Endothelial cell of umbilical vein (primary cell): ENCODE results near the gene SPATA32. TPM values are rescaled to one million over a fixed set of nuclear protein-coding genes. Genes with fewer than 3 reads are reported as not detected.

Source experiments
- BruUV-seq: library from RNA; stranded (reverse); fragments of 400-500 nt; replicated peaks from 2 replicates; lab custom pipeline; 2021; lab: Mats Ljungman, UMichigan
- CTCF ChIA-PET: fragments of 300-600, 350-600 bp; sonication (Branson Sonifier 250); formaldehyde crosslinking; loops from one replicate; lab custom pipeline; 2021; ENCODE audit warnings: antibody characterized with exemption, inconsistent platforms; lab: Charles Lee
- POLR2A ChIA-PET: fragments of 300-600, 350-600 bp; sonication (Branson Sonifier 250); formaldehyde crosslinking; loops from one replicate; lab custom pipeline; 2021; ENCODE audit warnings: antibody characterized with exemption, inconsistent platforms; lab: Charles Lee
- DNase-seq: peaks from one replicate; pipeline ENCODE4 v3.0.0-alpha.2; 2011; ENCODE audit warnings: low read depth, low spot score
- FAIRE-seq: peaks from 2 replicates; lab custom pipeline; 2011; peaks lifted over from hg19 to GRCh38; lab: Jason Lieb, UNC
- H2AFZ ChIP-seq: 2 replicates; pipeline ENCODE4 v1.6.0; 2012; ENCODE audit warnings: low read depth, low read length, control low read depth, inconsistent platforms
- H3K27ac ChIP-seq: 2 replicates; pipeline ENCODE4 v1.5.1; 2011; ENCODE audit warnings: low read depth, mild to moderate bottlenecking, control low read depth, low read length, moderate library complexity; ENCODE audit not compliant: insufficient read depth
- H3K27me3 ChIP-seq, 2 experiments: 2 replicates each; pipeline versions ENCODE4 v1.6.0 to v1.6.1; 2011; ENCODE audit warnings: low read length in 2 of 2, mixed read lengths in 1 of 2; ENCODE audit not compliant: control insufficient read depth in 2 of 2, insufficient read depth in 2 of 2
- H3K36me3 ChIP-seq, 2 experiments: 2 replicates in 1 of 2; 3 replicates in 1 of 2; pipeline ENCODE4 v1.5.1; 2011; ENCODE audit warnings: low read length in 2 of 2, mild to moderate bottlenecking in 1 of 2, moderate library complexity in 1 of 2; ENCODE audit not compliant: control insufficient read depth in 2 of 2, insufficient read depth in 2 of 2; ENCODE audit errors: extremely low read depth in 1 of 2
- H3K4me1 ChIP-seq: 3 replicates; pipeline ENCODE4 v1.5.1; 2011; ENCODE audit warnings: mild to moderate bottlenecking, low read length; ENCODE audit not compliant: control insufficient read depth, insufficient read depth; ENCODE audit errors: extremely low read depth
- H3K4me2 ChIP-seq: 2 replicates; pipeline ENCODE4 v1.6.1; 2011; ENCODE audit warnings: low read length, control low read depth, mixed read lengths; ENCODE audit not compliant: insufficient read depth
- H3K4me3 ChIP-seq, 3 experiments: fragments of 200-600 bp in 1 of 3; sonication (generic), shearing (Covaris generic) in 1 of 3; replicated peaks in 1 of 3; 2 replicates each; pipeline ENCODE4 v1.5.1; 2011 to 2016; ENCODE audit warnings: control low read depth in 3 of 3, low read length in 3 of 3, mild to moderate bottlenecking in 2 of 3, inconsistent platforms in 1 of 3, low read depth in 1 of 3, moderate library complexity in 1 of 3; ENCODE audit not compliant: insufficient read depth in 1 of 3
- H3K79me2 ChIP-seq: 2 replicates; pipeline ENCODE4 v1.6.0; 2012; ENCODE audit warnings: low read length, inconsistent platforms; ENCODE audit not compliant: control insufficient read depth, insufficient read depth
- H3K9ac ChIP-seq: replicated peaks from 2 replicates; pipeline ENCODE3; 2011; ENCODE audit warnings: low read length, control low read depth; ENCODE audit not compliant: insufficient read depth; ENCODE audit errors: extremely low read depth
- H3K9me1 ChIP-seq: replicated peaks from 3 replicates; pipeline ENCODE4 v1.6.0; 2011; ENCODE audit warnings: mild to moderate bottlenecking, low read length; ENCODE audit not compliant: control insufficient read depth, insufficient read depth; ENCODE audit errors: extremely low read depth
- H3K9me3 ChIP-seq: replicated peaks from 2 replicates; pipeline ENCODE4 v1.5.1; 2012; ENCODE audit warnings: low read length, inconsistent platforms; ENCODE audit not compliant: control insufficient read depth, insufficient read depth
- H4K20me1 ChIP-seq: replicated peaks from 2 replicates; pipeline ENCODE3; 2011; ENCODE audit warnings: mild to moderate bottlenecking, low read length; ENCODE audit not compliant: control insufficient read depth, insufficient read depth; ENCODE audit errors: extremely low read depth
- EZH2 ChIP-seq: IDR thresholded peaks from 2 replicates; pipeline ENCODE4 v1.6.1; 2012; ENCODE audit warnings: borderline replicate concordance, low read depth, mild to moderate bottlenecking, moderate library complexity, low read length, inconsistent platforms; ENCODE audit not compliant: severe bottlenecking
- FOS ChIP-seq: IDR thresholded peaks from 2 replicates; pipeline ENCODE4 v1.6.1; 2011; ENCODE audit warnings: mild to moderate bottlenecking, low read length, moderate library complexity, borderline replicate concordance; ENCODE audit not compliant: insufficient read depth
- GATA2 ChIP-seq: IDR thresholded peaks from 2 replicates; pipeline ENCODE4 v1.7.0; 2011; ENCODE audit warnings: low read depth, mild to moderate bottlenecking, moderate library complexity, mixed read lengths, low read length; ENCODE audit not compliant: insufficient read length, insufficient read depth
- JUN ChIP-seq: IDR thresholded peaks from 2 replicates; pipeline ENCODE4 v1.6.1; 2011; ENCODE audit warnings: borderline replicate concordance, low read depth; ENCODE audit not compliant: insufficient read length, insufficient read depth
- MYC ChIP-seq: IDR thresholded peaks from one replicate; pipeline ENCODE4 v1.6.1; 2011; ENCODE audit warnings: mild to moderate bottlenecking, low read depth, low read length
- POLR2A ChIP-seq: IDR thresholded peaks from 2 replicates; pipeline ENCODE4 v1.6.1; 2012; ENCODE audit warnings: low read depth, mild to moderate bottlenecking, control low read depth, low read length
- POLR2AphosphoS5 ChIP-seq: IDR thresholded peaks from 2 replicates; pipeline ENCODE4 v1.6.1; 2012; ENCODE audit warnings: low read depth, mild to moderate bottlenecking, control low read depth, low read length, moderate library complexity; ENCODE audit not compliant: insufficient read depth
- dilution Hi-C: fragments of 300-500 bp; cut with MboI; formaldehyde crosslinking; loops from one replicate; pipeline ENCODE4 v1.15.0; 2019; ENCODE audit warnings: low sequenced_read_pairs; ENCODE audit not compliant: extremely low pct_ligation_motif_present
- intact Hi-C: fragments of 100-400 bp; cut with micrococcal nuclease; formaldehyde crosslinking; loops from one replicate; pipeline ENCODE4 v1.10.0; 2022
- polyA plus RNA-seq, 4 experiments: library from polyadenylated mRNA; depleted of rRNA in 3 of 4; stranded (reverse) in 3 of 4; unstranded in 1 of 4; fragments of >200 nt; gene quantifications; 2 replicates each; pipeline versions ENCODE4 v1.2.1 to v1.2.3, GENCODE V29; 2011 to 2012; ENCODE audit warnings: missing spikeins in 1 of 4
- total RNA-seq: library from RNA; stranded (reverse); gene quantifications from 2 replicates; pipeline ENCODE4 v1.2.3, GENCODE V29; 2021
- TF ChIP-seq, protein P1 (sequence below), 2 donors: IDR thresholded peaks; 1 replicate in 1 of 2; 2 replicates in 1 of 2; pipeline ENCODE4 v1.5.1; 2011; ENCODE audit warnings: low read length in 2 of 2, mild to moderate bottlenecking in 2 of 2, moderate library complexity in 2 of 2, control low read depth in 1 of 2, inconsistent platforms in 1 of 2, low read depth in 1 of 2; ENCODE audit not compliant: insufficient read depth in 1 of 2; ENCODE audit errors: extremely low read depth in 1 of 2
- TF ChIP-seq, protein P2 (sequence below): IDR thresholded peaks from 2 replicates; pipeline ENCODE4 v1.6.1; 2011; ENCODE audit not compliant: insufficient read depth, insufficient read length

SPATA32 gene
- total and polyA plus RNA-seq, 2 donors (not counting 3 experiments of a cell fraction or from before 2014, with no cell fraction given), result not detected

DNA sequence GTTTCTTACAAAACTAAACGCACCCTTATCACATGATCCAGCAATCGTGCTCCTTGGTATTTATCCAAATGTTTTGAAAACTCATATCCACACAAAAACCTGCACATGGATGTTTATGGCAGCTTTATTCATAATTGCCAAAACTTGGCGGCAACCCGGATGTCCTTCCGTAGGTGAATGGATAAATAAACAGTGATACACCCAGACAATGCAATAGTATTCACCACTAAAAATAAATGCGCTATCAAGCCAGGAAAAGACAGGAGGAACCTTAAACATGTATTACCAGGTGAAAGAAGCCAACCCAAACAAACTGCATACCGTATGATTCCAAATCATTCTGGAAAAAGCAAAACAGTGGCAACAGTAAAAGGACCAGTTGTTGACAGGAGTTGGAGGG, 10.0 kb downstream of the SPATA32 start:
- BruUV-seq, result no TSS peak
- Histone ChIP-seq H3K9ac (no peak overlapping the region), H3K36me3 (no peaks in the 10 kb centered on the region), H3K9me1 (no peaks in the 10 kb centered on the region), H3K79me2 (no peaks in the 10 kb centered on the region), H2AFZ (peak overlapping the region; percentile 4), H3K27me3 (no peaks in the 10 kb centered on the region), H3K9me3 (no peaks in the 10 kb centered on the region), H4K20me1 (no peaks in the 10 kb centered on the region), H3K27ac (no peak overlapping the region), H3K4me3 (no peak overlapping the region), H3K4me1 (peaks cover 1% of the 10 kb centered on the region), H3K4me2 (no peak overlapping the region)
- intact Hi-C loops, result no loop called here
- no peak for TF ChIP-seq FOS
- TF ChIP-seq, protein P1, sequence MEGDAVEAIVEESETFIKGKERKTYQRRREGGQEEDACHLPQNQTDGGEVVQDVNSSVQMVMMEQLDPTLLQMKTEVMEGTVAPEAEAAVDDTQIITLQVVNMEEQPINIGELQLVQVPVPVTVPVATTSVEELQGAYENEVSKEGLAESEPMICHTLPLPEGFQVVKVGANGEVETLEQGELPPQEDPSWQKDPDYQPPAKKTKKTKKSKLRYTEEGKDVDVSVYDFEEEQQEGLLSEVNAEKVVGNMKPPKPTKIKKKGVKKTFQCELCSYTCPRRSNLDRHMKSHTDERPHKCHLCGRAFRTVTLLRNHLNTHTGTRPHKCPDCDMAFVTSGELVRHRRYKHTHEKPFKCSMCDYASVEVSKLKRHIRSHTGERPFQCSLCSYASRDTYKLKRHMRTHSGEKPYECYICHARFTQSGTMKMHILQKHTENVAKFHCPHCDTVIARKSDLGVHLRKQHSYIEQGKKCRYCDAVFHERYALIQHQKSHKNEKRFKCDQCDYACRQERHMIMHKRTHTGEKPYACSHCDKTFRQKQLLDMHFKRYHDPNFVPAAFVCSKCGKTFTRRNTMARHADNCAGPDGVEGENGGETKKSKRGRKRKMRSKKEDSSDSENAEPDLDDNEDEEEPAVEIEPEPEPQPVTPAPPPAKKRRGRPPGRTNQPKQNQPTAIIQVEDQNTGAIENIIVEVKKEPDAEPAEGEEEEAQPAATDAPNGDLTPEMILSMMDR (IDR thresholded peaks at IDR 0.05; ENCODE audit: extremely low read depth in 1 of 2, insufficient read depth in 1 of 2, low read depth in 1 of 2, low read length in 2 of 2), result no peak
- TF ChIP-seq MYC, result no peak
- no peak for TF ChIP-seq GATA2
- no peak for TF ChIP-seq POLR2AphosphoS5
- no peak for TF ChIP-seq JUN
- no peak for TF ChIP-seq POLR2A
- TF ChIP-seq, protein P2, sequence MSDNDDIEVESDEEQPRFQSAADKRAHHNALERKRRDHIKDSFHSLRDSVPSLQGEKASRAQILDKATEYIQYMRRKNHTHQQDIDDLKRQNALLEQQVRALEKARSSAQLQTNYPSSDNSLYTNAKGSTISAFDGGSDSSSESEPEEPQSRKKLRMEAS, result no peak
- TF ChIP-seq EZH2, result no peak
- ChIA-PET CTCF (interaction anchor here (1.1 to 1.5 kb wide), 3 partner anchors 9 to 103 kb away, joined by 3 to 4 read pairs (median 3); no protein-coding TSS in a partner anchor), POLR2A (no interaction called here)
- dilution Hi-C loops, result no loop called here
- no peak for FAIRE-seq
- peak; percentile 11 for DNase-seq
